GM11168 (cell line): ENCODE data around the gene YES1.

Experiments used
- in situ Hi-C: fragments of 300-500 bp; cut with MboI; formaldehyde crosslinking; loops from one replicate; pipeline ENCODE4 v1.12.0; 2022; ENCODE audit warnings: low sequenced_read_pairs; ENCODE audit not compliant: unreplicated experiment

YES1 gene

DNA sequence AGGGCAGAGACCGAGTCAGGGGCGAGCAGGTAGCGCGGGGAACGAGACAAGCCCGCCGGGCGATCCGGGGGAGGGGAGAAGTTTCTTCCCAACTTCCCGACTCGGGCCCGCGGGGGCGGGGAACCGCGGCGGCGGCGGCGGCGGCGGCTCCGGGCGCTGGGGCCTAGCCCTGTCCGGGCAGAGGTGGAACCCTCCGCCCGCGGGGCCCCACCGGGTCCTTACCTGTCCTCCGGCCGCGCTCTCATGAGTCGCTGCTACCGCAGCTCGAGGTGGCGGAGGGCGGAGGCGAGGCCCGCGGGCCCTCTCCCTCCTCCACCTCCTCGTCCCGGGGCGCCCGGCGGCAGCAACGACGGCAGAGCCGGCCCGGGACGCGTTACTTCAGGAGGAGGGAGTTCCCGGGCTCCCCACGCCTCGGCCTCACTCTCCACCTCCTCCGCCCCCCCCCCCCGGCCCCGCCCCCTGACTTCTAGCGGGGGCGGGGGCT, at the start of gene YES1:
Gene YES1, minus strand, starts transcription at position 351 of the 484 bp plus-strand sequence. CDS start 55,415 bp downstream, outside the sequence.
- in situ Hi-C loops: no loop called here

DNA sequence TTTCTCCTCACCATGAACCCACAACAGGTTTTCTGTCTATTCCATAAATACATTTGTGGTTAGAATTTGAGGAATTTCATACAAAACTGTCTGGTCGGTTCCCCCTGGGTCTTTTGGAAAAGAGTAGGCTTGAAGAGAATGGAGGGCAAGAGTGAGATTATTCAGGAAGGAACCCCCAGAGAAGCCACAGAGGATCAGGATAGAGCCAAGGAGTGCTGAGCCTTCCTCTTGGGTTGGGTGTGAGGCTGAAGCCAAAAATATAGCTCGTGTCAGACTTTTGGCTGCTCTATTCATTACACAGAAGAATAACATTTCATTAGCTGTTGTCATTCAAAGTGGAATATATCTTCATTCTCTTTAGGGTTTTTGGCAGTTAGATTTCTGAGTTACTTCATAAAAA, 45.9 kb upstream of the YES1 start:
- in situ Hi-C loops: loop anchor here (25.0 kb wide), 2 partner anchors 104 to 1679 kb away; no protein-coding TSS in a partner anchor

GRCh38 chr18:853471-853870, 41.4 kb upstream of the YES1 start:
- in situ Hi-C loops: loop anchor here (25.0 kb wide), 2 partner anchors 109 to 1684 kb away; no protein-coding TSS in a partner anchor

DNA sequence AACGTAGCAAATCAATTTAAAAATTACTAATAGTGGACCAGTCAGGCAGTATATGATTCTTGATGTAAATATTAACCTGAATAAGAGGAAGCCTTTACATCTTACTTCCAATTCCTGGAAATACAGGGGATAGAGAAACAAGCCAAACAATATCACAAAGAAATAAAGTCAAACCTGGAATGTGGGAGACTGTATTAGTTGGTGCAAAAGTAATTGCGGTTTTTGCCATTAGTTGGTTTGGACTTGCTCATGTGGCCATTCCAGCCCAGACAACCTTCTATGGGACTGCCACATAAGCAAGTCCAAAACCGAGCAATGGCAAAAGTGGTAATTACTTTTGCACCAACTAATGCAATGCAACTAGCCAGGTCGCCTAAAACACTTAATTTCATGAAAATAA, 38.9 kb upstream of the YES1 start:
- in situ Hi-C loops: loop anchor here (25.0 kb wide), 2 partner anchors 111 to 1686 kb away; no protein-coding TSS in a partner anchor

DNA sequence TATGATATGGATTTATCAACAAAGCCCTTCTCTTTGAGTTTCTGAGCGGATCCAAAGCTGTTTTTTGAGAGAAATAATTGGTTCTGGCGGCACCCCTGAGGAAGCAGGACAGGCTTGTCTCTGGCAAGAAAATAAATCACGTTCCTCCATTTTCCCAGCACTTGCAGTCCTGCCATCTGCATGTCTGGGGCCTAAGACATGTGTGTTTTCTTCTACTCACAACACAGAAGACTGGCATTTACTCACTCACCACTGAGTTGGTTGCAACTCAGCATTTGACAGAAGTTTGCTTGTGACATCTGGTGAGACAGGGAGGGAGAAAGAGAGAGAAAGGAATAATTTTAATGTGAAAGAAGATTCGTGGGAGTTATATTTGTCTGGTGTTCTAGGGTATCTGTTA, 37.0 kb upstream of the YES1 start:
- in situ Hi-C loops: no loop called here

GRCh38 chr18:848062-848861, 36.2 kb upstream of the YES1 start:
- in situ Hi-C loops: no loop called here

GRCh38 chr18:845152-845819, 33.2 kb upstream of the YES1 start:
- in situ Hi-C loops: no loop called here

GRCh38 chr18:841647-842370, 29.8 kb upstream of the YES1 start:
- in situ Hi-C loops: no loop called here

- in situ Hi-C loops: no loop called here
Measured at GRCh38 chr18:840516-840915, 28.5 kb upstream of the YES1 start.

DNA sequence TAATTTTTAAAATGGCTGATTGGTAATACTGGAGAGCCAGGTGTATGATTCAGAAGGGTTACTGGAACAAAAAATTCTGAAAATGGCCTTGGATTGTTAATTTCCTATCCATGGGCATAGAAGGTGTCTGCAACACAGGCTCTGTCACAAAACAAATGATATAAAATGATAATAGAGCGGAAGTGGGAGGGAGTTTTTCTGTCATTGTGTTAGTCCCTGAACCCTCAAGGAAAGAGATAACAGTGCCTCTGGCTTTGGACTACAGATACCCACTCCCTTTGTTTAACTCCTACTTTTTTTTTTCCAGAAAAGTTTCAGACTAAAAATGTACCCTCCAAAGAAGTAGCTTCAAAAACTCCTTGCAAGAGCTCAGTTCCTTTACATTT, 28.0 kb upstream of the YES1 start:
- in situ Hi-C loops: no loop called here

DNA sequence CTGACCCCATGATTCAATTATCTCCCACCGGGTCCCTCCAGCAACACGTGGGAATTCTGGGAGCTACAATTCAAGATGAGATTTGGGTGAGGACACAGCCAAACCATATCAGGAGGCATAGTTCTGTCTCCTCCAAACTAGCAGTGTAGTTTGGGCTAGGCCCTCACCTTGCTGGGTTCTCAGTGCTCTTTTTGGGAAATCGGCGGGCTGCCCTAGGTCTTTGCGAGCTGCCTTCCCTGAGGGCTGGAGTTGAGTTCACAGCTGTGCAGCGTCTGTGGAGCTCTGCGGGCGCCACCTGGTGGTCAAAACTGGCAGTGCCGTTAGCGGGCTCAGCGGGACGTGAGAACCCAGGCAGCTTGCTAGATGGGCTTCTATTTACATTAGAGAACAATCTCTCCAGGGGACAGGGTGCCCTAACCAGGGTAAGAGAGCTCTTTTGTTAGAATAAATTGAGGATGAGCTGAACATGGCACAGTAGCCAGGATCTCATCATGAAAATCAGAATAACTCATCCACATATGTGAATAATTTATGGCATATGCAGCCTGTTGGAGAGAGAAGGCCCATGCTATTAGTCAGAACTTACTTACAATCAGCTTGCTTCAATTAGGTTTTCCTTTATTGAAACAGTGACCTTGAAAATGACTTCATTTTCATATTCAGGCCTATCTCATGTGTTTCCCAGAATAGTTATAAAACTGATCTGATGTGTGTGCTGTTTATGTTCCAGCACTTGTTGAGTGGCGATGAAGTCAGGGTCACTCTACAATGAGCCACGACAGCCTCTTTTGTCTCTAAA, 27.4 kb upstream of the YES1 start:
- in situ Hi-C loops: loop anchor here (10.0 kb wide), 1 partner anchor 215 kb away; no protein-coding TSS in a partner anchor

GRCh38 chr18:837922-838321, 25.9 kb upstream of the YES1 start:
- in situ Hi-C loops: loop anchor here (10.0 kb wide), 1 partner anchor 213 kb away; no protein-coding TSS in a partner anchor

DNA sequence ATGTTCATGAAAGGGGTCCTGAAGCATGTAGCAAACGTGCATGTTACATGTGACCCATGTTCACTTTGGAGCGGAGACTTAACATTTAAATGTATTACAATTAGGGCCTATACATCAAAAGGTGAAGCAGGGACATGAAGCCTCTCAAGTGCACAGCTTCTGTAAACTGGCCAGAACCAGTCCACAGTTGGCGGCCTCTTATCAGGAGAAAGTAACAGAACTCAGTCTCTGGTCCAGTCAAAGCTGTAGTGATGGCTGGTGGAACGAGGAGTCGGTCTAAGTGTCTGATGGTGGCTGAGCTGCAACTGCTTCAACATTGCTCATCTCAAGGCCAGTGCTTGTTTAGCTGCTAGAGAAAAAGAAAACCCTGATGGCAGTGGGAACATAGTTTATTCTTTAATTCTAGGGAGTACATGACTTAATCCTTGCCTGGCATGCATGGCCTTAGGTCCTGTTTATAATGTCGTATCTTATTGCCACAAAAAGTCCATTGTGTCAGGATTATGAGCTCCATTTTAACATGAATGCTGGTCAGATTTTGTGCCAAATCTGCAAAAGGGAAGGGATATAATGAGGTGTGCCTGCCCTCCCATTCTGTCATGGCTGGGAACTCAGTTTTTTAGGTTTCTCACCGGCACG, 22.2 kb upstream of the YES1 start:
- in situ Hi-C loops: loop anchor here (5.0 to 10.0 kb wide), 2 partner anchors 92 to 209 kb away; no protein-coding TSS in a partner anchor

GRCh38 chr18:833197-833596, 21.2 kb upstream of the YES1 start:
- in situ Hi-C loops: loop anchor here (5.0 to 10.0 kb wide), 2 partner anchors 91 to 208 kb away; no protein-coding TSS in a partner anchor

GRCh38 chr18:832085-832681, 20.1 kb upstream of the YES1 start:
- in situ Hi-C loops: loop anchor here (5.0 to 10.0 kb wide), 2 partner anchors 90 to 207 kb away; no protein-coding TSS in a partner anchor

GRCh38 chr18:830315-830901, 18.4 kb upstream of the YES1 start:
- in situ Hi-C loops: loop anchor here (5.0 to 10.0 kb wide), 2 partner anchors 88 to 206 kb away; no protein-coding TSS in a partner anchor

- in situ Hi-C loops: no loop called here
Measured at GRCh38 chr18:829432-829831, 17.4 kb upstream of the YES1 start.

DNA sequence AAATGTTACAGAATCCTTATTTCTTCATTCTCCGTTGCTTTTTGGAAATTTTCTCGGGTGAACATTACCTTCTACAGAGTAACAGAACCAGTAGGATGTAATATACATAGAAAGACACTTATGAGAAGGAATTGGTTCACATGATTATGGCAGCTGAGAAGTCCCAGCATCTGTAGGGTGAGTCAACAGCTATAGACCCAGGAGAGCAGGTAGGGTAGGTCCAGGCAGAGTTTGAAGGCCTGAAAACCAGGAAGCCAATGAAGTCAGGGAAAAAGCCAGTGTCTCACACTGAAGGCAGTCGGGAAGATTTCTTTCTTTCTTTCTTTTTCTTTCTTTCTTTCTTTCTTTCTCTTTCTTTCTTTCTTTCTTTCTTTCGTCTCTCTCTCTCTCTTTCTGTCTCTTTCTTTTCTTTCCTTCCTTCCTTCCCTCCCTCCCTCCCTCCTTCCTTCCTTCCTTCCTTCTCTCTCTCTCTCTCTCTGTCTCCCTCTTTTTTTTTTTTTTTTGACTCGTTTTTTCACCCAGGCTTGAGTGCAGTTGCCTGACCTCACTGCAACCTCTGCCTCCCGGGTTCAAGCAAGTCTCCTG, 15.1 kb upstream of the YES1 start:
- in situ Hi-C loops: no loop called here
